ENCODE results near the gene PGRMC1.

DNA sequence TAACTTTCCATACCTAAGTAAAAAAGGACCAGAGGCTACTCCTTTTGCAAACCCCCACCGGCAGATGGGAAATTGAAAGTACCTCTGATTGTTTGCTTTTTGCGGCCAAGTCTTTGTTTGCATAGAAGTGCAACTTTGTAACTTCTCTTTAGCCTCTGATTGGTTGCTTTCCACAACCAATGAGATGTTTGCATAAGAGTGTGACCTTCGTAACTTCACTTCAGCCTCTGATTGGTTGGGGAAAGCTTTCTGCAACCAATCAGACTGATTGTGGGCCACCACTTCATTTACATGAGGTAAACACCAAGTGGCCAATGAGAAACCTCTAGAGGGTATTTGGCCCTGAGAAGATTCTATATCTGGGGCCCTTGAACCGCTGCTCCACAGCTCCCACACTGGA, 48.8 kb upstream of the PGRMC1 start:
- TF ChIP-seq CTCF (IDR thresholded peaks at IDR 0.05) = no peak
- no peak for TF ChIP-seq POLR2AphosphoS5 (IDR thresholded peaks at IDR 0.05)
- no peak for TF ChIP-seq EP300 (IDR thresholded peaks at IDR 0.05)
